ENCODE results near the gene SLC35F3. TPM values are rescaled to one million over a fixed set of nuclear protein-coding genes. Genes with fewer than 3 reads are reported as not detected.
"Not testable (repeated sequence)": the region's sequence is repeated elsewhere in the genome, so short reads cannot be mapped to it uniquely, and the experiment has no call there.

The SLC35F3 gene
- total and polyA plus RNA-seq, 9 donors: 0.21 to 0.64 (median 0.31) TPM

DNA sequence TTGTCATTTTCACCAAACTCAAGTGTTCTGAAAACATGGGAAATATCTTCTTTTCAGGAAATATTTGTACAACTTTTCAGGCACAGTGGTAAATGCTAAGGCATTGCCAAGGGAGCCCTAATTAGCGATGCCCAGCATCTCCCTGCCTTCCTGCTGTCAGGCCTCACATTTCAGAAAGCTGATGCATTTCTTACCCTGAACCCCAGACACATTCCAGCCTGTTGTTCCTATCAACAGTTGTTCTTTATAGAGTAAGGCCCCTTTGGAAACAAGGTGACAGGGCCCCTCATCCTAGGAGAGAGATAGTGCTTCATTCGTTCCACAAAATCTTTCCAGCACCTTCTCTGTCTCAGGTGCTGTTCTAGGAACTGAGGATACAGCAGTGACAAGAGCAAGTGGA lies 332.9 kb downstream of the SLC35F3 start:
- WGBS (ENCODE audit: insufficient coverage): 80% methylated on average over 1 of the region's 2 CpGs
- Histone ChIP-seq H3K36me3 (ENCODE audit: control insufficient read depth, insufficient read depth, low read length) (no peaks in the 10 kb centered on the region), H3K27me3 (ENCODE audit: control insufficient read depth, insufficient read depth, low read length) (no peaks in the 10 kb centered on the region), H3K9me3 (replicated peaks; ENCODE audit: control insufficient read depth, low read depth, low read length) (peaks cover 5% of the 10 kb centered on the region), H3K4me3 (ENCODE audit: low read length) (no peak overlapping the region), H3K27ac (ENCODE audit: low read length) (no peak overlapping the region), H3K4me1 (ENCODE audit: control insufficient read depth, insufficient read depth, low read length) (peaks cover 10% of the 10 kb centered on the region)
- no peak for DNase-seq

DNA sequence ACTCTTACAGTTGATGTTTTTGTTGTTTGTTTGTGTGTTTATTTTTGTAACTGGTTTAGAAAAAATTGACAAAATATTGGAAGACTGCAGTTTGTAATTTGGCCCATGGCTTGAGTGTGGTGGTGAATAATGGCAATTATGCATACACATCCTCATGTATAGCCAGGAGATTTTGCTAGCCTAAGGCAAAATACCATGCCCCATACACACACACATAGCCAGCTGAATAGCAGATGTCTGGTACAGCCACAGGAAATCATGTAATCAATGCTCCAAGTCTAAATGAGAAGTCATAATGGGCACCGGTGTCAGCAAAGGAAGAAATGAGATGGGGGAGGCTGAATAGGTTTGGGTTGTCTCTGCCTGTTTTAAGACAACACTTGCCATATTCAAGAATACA lies 333.6 kb downstream of the SLC35F3 start:
- H3K27ac ChIP-seq (ENCODE audit: low read length): no peak overlapping the region
- no peak overlapping the region for H3K4me3 ChIP-seq (ENCODE audit: low read length)
- no peaks in the 10 kb centered on the region for H3K27me3 ChIP-seq (ENCODE audit: control insufficient read depth, insufficient read depth, low read length)
- no CpG with 5 or more reads among the region's 1 CpG for WGBS (ENCODE audit: insufficient coverage)
- H3K9me3 ChIP-seq (replicated peaks; ENCODE audit: control insufficient read depth, low read depth, low read length): peaks cover 5% of the 10 kb centered on the region
- H3K4me1 ChIP-seq (ENCODE audit: control insufficient read depth, insufficient read depth, low read length): peaks cover 10% of the 10 kb centered on the region
- no peak for DNase-seq
- H3K36me3 ChIP-seq (ENCODE audit: control insufficient read depth, insufficient read depth, low read length): no peaks in the 10 kb centered on the region

DNA sequence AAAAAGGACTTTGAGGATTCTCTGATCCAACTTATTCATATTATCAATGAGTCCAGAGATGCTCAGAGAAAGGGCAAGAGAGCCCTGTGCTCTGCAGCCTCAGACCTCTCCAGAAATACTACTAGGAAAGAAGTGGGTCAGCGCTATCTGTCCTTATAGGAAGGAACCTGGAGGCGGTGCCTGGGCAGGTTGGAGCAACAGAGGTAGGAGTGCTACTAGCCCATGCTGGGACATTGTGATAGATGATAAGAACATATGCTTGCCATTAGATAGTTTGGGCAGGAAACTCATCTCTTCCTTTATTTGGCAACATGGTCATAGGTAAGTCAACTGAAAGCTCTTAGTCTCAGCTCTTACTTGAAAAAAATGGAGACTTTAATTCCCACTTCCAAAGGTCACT lies 335.0 kb downstream of the SLC35F3 start:
- no peak overlapping the region for H3K27ac ChIP-seq (ENCODE audit: low read length)
- H3K4me3 ChIP-seq (ENCODE audit: low read length): no peak overlapping the region
- no peak for DNase-seq
- peaks cover 10% of the 10 kb centered on the region for H3K4me1 ChIP-seq (ENCODE audit: control insufficient read depth, insufficient read depth, low read length)
- H3K36me3 ChIP-seq (ENCODE audit: control insufficient read depth, insufficient read depth, low read length): no peaks in the 10 kb centered on the region
- whole genome bisulfite sequencing (ENCODE audit: insufficient coverage): no CpG with 5 or more reads among the region's 2 CpGs
- no peaks in the 10 kb centered on the region for H3K27me3 ChIP-seq (ENCODE audit: control insufficient read depth, insufficient read depth, low read length)
- peaks cover 5% of the 10 kb centered on the region for H3K9me3 ChIP-seq (replicated peaks; ENCODE audit: control insufficient read depth, low read depth, low read length)

DNA sequence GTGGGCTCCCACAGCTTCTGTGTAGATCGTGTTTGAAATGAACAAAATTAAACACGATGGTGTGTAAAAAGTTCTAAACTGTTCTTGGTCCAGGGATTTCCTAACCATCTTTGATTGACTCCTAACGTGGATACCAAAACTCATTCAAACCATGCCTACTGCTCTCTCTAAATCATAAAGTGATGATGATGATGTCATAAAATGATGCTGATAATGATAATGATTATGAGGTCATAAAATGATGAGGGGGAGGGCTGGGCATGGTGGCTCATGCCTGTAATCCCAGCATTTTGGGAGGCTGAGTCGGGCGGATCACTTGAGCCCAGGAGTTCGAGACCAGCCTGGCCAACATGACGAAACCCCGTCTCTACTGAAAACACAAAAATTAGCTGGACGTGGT lies 335.5 kb downstream of the SLC35F3 start:
- Histone ChIP-seq H3K4me3 (ENCODE audit: low read length) (no peak overlapping the region), H3K36me3 (ENCODE audit: control insufficient read depth, insufficient read depth, low read length) (no peaks in the 10 kb centered on the region), H3K4me1 (ENCODE audit: control insufficient read depth, insufficient read depth, low read length) (peaks cover 10% of the 10 kb centered on the region), H3K27ac (ENCODE audit: low read length) (no peak overlapping the region), H3K9me3 (replicated peaks; ENCODE audit: control insufficient read depth, low read depth, low read length) (peaks cover 5% of the 10 kb centered on the region), H3K27me3 (ENCODE audit: control insufficient read depth, insufficient read depth, low read length) (no peaks in the 10 kb centered on the region)
- 87% methylated on average over 5 of the region's 9 CpGs for WGBS (ENCODE audit: insufficient coverage)
- DNase-seq: no peak

DNA sequence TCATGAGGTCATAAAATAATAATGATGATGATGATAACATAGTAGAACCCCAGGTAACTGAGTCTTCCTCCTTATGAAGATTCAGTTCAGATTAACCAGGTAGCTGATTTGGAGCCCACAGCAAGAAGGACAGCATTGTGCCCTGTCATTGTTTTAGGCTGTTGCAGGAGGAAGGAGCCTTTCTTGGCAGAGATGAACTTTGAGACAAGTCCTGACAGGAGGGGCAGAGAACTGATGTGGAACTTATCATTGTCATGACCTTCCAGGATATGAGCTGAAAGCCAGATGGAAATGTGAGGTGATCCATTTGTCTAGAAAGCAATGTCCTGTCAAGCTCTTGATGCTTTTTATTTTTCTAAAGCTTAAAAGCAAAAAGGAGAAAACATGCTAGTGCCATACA lies 336.2 kb downstream of the SLC35F3 start:
- no peaks in the 10 kb centered on the region for H3K36me3 ChIP-seq (ENCODE audit: control insufficient read depth, insufficient read depth, low read length)
- peaks cover 3% of the 10 kb centered on the region for H3K4me1 ChIP-seq (ENCODE audit: control insufficient read depth, insufficient read depth, low read length)
- H3K27me3 ChIP-seq (ENCODE audit: control insufficient read depth, insufficient read depth, low read length): no peaks in the 10 kb centered on the region
- peaks cover 5% of the 10 kb centered on the region for H3K9me3 ChIP-seq (replicated peaks; ENCODE audit: control insufficient read depth, low read depth, low read length)
- no peak overlapping the region for H3K4me3 ChIP-seq (ENCODE audit: low read length)
- DNase-seq: no peak
- no peak overlapping the region for H3K27ac ChIP-seq (ENCODE audit: low read length)

DNA sequence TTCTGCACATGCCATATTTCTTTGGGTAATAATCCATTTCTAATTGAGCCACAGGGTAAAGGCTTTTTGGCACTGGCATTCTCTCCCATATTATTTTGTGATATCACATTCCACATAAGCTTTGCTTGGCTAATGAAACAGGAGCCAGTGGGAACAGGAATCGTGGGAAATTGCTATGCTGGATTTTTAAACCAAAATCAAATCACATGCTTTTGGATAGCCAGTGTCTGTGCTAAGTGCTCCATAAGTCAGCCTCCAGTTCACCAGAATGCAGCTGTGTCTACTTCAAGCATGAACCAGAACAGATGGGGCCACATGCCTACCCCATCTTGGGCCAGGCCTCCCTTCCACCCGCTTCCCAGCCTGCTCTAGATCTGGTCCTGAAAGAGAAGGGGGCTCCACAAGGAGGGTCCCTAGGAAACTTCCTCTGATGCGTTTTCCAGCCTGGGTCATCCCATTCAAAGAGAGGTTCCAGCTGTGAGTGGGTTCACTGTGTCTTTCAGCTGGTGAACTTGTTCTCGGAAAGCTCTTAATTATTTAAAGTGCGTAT lies 337.5 kb downstream of the SLC35F3 start:
- Histone ChIP-seq H3K4me3 (ENCODE audit: low read length) (no peak overlapping the region), H3K9me3 (replicated peaks; ENCODE audit: control insufficient read depth, low read depth, low read length) (peaks cover 5% of the 10 kb centered on the region), H3K27me3 (ENCODE audit: control insufficient read depth, insufficient read depth, low read length) (no peaks in the 10 kb centered on the region), H3K27ac (ENCODE audit: low read length) (no peak overlapping the region), H3K36me3 (ENCODE audit: control insufficient read depth, insufficient read depth, low read length) (no peaks in the 10 kb centered on the region), H3K4me1 (ENCODE audit: control insufficient read depth, insufficient read depth, low read length) (no peaks in the 10 kb centered on the region)
- no peak for DNase-seq
- 79% methylated on average over 3 of the region's 5 CpGs for WGBS (ENCODE audit: insufficient coverage)

DNA sequence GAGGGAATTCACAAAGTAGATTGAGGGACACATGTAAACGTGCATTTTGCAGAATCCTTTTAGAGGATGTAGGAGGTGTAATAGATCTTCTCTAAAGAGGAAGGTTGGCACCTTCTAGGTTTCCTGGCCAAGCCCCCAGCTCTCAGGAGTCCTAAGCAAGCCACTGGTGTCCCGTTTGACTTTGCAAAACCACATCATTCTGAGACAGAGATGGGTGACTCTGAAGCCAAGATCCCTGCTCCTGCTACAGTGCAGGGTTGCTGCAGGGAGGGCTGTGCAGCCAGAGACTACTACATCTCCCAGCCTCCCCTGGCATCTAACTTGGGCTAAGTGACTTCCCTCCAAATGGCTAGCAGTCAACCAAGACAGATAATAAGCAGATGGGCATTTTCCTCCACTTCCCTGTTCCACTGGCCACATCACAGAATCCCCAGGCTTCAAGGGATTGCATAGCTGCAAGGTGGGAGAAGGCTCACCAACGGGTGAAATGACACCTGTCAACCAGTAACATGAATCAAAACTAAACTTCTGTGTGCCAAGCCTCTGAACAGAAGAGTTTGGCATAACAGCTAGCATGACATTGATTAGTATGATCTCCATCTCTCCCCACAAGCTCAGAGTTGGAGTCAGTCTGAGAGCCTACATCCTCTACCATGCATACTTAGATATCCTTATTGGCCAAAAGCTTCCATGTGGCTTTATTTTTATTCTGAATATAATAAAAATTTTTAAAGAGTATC lies 339.2 kb downstream of the SLC35F3 start:
- Histone ChIP-seq H3K27ac (ENCODE audit: low read length) (no peak overlapping the region), H3K9me3 (replicated peaks; ENCODE audit: control insufficient read depth, low read depth, low read length) (peaks cover 5% of the 10 kb centered on the region), H3K27me3 (ENCODE audit: control insufficient read depth, insufficient read depth, low read length) (no peaks in the 10 kb centered on the region), H3K4me3 (ENCODE audit: low read length) (no peak overlapping the region), H3K4me1 (ENCODE audit: control insufficient read depth, insufficient read depth, low read length) (no peaks in the 10 kb centered on the region), H3K36me3 (ENCODE audit: control insufficient read depth, insufficient read depth, low read length) (no peaks in the 10 kb centered on the region)
- no peak for DNase-seq
- 38% methylated on average over 2 of the region's 3 CpGs for WGBS (ENCODE audit: insufficient coverage)

DNA sequence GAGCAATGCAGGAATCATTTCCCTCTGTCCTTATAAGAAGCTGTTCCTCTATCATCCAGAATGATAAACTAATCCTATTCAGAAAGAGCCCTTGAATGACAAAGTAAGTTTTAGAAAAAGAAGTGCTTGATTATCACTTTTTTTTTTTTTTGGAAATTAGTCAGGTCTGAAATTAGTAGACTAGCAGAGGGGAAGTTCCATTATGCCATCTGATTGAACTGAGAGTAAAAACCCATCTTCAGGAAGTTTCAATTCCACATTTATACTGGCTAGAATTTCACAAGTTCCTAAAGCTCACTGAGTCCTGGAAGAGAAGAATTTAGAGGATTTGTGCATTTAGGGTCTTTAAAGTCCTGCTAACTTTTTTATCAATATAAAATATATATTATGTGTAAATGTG lies 340.0 kb downstream of the SLC35F3 start:
- Histone ChIP-seq H3K27ac (ENCODE audit: low read length) (no peak overlapping the region), H3K4me1 (ENCODE audit: control insufficient read depth, insufficient read depth, low read length) (no peaks in the 10 kb centered on the region)
- peak; percentile 56 for DNase-seq

DNA sequence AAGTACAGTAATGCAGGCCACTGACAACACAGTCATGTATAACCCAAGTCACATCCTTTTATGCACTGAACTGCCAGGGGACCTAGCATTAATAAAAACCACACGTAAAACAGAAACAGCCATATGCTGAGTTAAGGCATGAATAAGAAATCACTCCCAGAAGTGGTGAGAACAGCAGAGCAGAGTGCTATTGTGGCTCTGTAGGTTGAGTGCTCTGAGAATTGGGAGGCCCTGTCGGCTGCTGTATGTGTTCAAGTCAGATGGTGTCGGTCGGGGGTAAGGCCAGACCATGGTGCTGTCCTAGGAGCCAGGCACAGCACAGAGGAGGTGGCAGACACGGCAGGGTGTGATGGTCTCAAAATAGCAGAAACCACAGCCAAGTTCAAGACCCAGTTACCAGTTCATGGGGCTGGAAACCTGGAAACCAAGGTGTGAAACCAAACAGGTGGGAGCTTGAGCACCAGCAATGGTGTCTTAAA lies 342.2 kb downstream of the SLC35F3 start:
- H3K4me3 ChIP-seq (ENCODE audit: low read length): no peak overlapping the region
- H3K9me3 ChIP-seq (replicated peaks; ENCODE audit: control insufficient read depth, low read depth, low read length): peaks cover 5% of the 10 kb centered on the region
- 55% methylated on average over 4 of the region's 5 CpGs for WGBS (ENCODE audit: insufficient coverage)
- DNase-seq: no peak
- no peaks in the 10 kb centered on the region for H3K4me1 ChIP-seq (ENCODE audit: control insufficient read depth, insufficient read depth, low read length)
- no peaks in the 10 kb centered on the region for H3K36me3 ChIP-seq (ENCODE audit: control insufficient read depth, insufficient read depth, low read length)
- H3K27me3 ChIP-seq (ENCODE audit: control insufficient read depth, insufficient read depth, low read length): no peaks in the 10 kb centered on the region
- H3K27ac ChIP-seq (ENCODE audit: low read length): no peak overlapping the region

More for the DNA sequence above, 340.0 kb downstream of the SLC35F3 start:
- Histone ChIP-seq H3K4me3 (ENCODE audit: low read length) (no peak overlapping the region), H3K9me3 (replicated peaks; ENCODE audit: control insufficient read depth, low read depth, low read length) (peaks cover 5% of the 10 kb centered on the region), H3K36me3 (ENCODE audit: control insufficient read depth, insufficient read depth, low read length) (no peaks in the 10 kb centered on the region), H3K27me3 (ENCODE audit: control insufficient read depth, insufficient read depth, low read length) (no peaks in the 10 kb centered on the region)

DNA sequence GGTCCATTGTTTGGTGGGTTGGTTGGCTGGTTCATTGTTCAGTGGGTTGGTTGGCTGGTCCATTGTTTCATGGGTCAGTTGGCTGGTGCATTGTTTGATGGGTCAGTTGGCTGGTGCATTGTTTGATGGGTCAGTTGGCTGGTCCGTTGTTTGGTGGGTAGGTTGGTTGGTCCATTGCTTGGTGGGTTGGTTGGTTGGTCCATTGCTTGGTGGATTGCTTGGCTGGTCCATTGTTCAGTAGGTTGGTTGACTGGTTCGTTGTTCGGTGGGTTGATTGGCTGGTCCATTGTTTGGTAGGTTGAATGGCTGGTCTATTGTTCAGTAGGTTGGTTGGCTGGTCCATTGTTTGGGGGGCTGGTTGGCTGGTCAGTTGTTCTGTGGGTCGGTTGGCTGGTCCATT lies 343.3 kb downstream of the SLC35F3 start:
- not testable (repeated sequence) for H3K9me3 ChIP-seq (replicated peaks; ENCODE audit: control insufficient read depth, low read depth, low read length); H3K27me3 ChIP-seq (ENCODE audit: control insufficient read depth, insufficient read depth, low read length); H3K4me3 ChIP-seq (ENCODE audit: low read length); DNase-seq; H3K27ac ChIP-seq (ENCODE audit: low read length); H3K4me1 ChIP-seq (ENCODE audit: control insufficient read depth, insufficient read depth, low read length); H3K36me3 ChIP-seq (ENCODE audit: control insufficient read depth, insufficient read depth, low read length)
- WGBS (ENCODE audit: insufficient coverage): 93% methylated on average over 4 of the region's 4 CpGs

Measured in muscle of leg (tissue), 11 donors.